Rectal smooth muscle tissue (tissue), 1 donor: ENCODE measurements around the gene GATA6.
A peak's percentile ranks its signal among the peaks of the same experiment; 100 is the strongest.

ENCODE experiments used
- H3K27ac ChIP-seq: one replicate; pipeline ENCODE4 v1.7.0; 2013; ENCODE audit warnings: low read depth, low read length, inconsistent platforms
- H3K27me3 ChIP-seq: one replicate; pipeline ENCODE4 v1.7.0; 2013; ENCODE audit warnings: low read length; ENCODE audit not compliant: control insufficient read depth, insufficient read depth
- H3K36me3 ChIP-seq: one replicate; pipeline ENCODE4 v1.7.0; 2013; ENCODE audit warnings: low read length; ENCODE audit not compliant: control insufficient read depth, insufficient read depth
- H3K4me1 ChIP-seq: one replicate; pipeline ENCODE4 v1.7.0; 2013; ENCODE audit warnings: low read length; ENCODE audit not compliant: control insufficient read depth, insufficient read depth
- H3K4me3 ChIP-seq: one replicate; pipeline ENCODE4 v1.7.0; 2013; ENCODE audit warnings: low read length
- H3K9ac ChIP-seq: one replicate; pipeline ENCODE4 v1.7.0; 2013; ENCODE audit warnings: low read length

GATA6 gene

DNA sequence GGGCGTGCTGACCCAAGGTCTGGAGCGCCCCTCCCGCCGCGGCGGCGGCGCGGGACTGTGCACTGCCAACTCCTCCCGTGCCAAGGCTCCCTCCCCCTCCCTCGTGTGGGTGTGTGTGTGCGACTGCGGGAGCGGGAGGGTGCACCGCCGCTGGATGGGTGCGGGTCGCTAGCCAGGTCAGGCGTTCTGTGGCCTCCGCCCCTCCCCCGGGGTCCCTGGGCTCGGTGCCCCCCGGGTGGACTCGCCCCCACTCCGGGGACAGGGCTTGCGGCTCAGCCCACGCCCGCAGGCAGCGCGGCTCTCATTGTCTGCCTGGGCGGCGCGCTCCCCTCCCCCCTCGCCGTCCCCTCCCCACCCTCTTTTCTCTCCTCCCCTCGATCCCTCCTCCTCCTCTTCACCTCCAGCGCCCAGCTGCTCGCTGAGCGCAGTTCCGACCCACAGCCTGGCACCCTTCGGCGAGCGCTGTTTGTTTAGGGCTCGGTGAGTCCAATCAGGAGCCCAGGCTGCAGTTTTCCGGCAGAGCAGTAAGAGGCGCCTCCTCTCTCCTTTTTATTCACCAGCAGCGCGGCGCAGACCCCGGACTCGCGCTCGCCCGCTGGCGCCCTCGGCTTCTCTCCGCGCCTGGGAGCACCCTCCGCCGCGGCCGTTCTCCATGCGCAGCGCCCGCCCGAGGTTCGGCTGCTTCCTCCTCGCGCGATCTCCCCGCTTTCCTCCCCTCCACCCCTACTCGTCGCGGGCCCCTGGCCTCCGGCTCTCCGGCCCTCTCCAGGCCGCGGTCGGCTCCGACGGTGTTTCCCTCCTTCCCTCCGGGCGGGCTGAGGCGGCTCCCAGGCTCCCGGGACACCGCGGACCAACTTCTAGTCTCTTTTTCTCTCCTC, at the start of gene GATA6:
TSS of gene GATA6 (plus strand) at position 579 of the 878 bp plus-strand sequence. CDS start 1,556 bp downstream, outside the sequence.
- no peaks in the 10 kb centered on the region for H3K36me3 ChIP-seq
- H3K4me3 ChIP-seq = peak within 1 kb of the TSS; percentile 93
- peak within 1 kb of the TSS; percentile 84 for H3K9ac ChIP-seq
- peak within 1 kb of the TSS; percentile 56 for H3K27ac ChIP-seq
- peaks cover 31% of the 10 kb centered on the region for H3K27me3 ChIP-seq
- H3K4me1 ChIP-seq = no peaks in the 10 kb centered on the region

DNA sequence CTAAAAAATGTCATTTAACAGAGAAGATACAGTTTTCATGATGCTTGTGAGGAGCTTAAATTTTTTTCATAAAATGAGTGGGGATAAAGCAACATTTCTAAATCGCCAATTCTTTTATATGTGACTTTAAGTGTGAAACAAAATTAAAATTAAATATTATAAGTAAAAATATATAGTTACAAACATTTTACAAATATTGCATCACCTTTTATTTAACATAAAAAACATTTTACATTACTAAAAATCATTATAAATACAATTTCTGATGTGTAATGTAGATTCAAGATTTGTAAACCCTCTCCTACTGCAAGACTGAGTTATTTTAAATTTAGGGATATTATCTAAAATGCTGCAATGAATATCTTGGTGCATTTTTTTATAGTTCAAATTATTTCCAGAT, 44.4 kb upstream of the GATA6 start:
- Histone ChIP-seq H3K4me1 (no peaks in the 10 kb centered on the region), H3K4me3 (no peak overlapping the region), H3K27ac (no peak overlapping the region), H3K9ac (no peak overlapping the region), H3K27me3 (no peaks in the 10 kb centered on the region), H3K36me3 (no peaks in the 10 kb centered on the region)

DNA sequence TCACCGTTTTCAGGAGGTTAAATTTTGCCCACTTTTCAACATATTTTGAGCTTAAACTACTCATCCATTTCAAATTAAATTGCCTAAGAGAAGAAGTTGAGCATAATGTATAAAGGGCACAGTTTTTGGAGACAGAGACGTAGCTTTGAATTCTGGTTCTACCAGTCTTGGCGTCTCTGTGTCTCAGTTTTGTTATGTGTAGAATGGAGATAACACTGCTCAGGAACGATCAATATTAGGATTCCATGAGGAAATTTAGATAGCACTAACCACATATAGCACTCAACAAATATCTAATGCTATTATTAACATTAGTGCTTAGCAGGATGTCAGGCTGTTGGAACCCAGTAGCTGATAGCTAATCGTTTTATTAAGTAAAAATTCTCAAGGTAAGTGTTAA, 40.4 kb upstream of the GATA6 start:
- Histone ChIP-seq H3K4me3 (no peak overlapping the region), H3K36me3 (no peaks in the 10 kb centered on the region), H3K4me1 (no peaks in the 10 kb centered on the region), H3K27me3 (no peaks in the 10 kb centered on the region), H3K9ac (no peak overlapping the region), H3K27ac (no peak overlapping the region)

DNA sequence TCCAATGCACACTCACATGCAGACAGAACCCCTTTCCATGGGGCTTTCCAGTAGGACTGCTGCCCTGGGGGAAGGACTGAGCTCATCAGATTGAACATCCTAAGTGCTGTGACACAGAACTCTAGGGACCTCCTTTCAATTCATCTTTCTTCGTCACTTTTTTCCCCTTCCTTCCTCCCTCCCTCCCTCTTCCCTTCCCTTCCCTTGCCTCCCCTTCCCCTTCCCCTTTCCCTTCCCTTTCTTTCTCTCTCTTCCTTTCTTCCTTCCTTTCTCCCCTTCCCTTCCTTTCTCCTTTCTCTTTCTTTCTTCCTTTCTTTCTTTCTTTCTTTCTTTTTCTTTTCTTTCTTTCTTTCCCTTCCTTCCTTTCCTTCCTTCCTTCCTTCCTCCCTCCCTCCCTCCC, 39.6 kb upstream of the GATA6 start:
- H3K9ac ChIP-seq = no peak overlapping the region
- no peak overlapping the region for H3K4me3 ChIP-seq
- no peak overlapping the region for H3K27ac ChIP-seq

DNA sequence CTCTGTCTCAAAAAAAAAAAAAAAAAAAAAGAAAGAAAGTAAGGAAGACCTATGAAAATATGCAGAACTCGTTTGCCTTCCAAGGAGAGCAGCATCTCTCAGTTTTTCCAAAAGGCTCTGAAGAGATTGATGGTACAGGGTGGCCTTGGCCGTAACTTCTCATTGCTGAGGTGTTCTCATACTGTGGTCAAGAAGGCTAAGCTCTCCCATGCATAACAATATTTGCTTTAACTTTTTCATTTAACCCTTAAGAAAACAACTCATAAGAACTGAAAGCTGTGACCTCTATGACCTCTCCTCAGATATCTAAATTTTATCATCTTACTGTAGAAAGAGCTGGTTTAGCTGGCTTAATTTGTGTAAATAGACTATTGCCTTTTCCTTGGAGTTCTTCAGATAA, 37.1 kb upstream of the GATA6 start:
- H3K36me3 ChIP-seq = no peaks in the 10 kb centered on the region
- H3K9ac ChIP-seq = no peak overlapping the region
- no peak overlapping the region for H3K4me3 ChIP-seq
- H3K4me1 ChIP-seq = no peaks in the 10 kb centered on the region
- H3K27me3 ChIP-seq = no peaks in the 10 kb centered on the region
- no peak overlapping the region for H3K27ac ChIP-seq

More for the DNA sequence above, 39.6 kb upstream of the GATA6 start:
- no peaks in the 10 kb centered on the region for H3K36me3 ChIP-seq
- H3K4me1 ChIP-seq = no peaks in the 10 kb centered on the region
- no peaks in the 10 kb centered on the region for H3K27me3 ChIP-seq

DNA sequence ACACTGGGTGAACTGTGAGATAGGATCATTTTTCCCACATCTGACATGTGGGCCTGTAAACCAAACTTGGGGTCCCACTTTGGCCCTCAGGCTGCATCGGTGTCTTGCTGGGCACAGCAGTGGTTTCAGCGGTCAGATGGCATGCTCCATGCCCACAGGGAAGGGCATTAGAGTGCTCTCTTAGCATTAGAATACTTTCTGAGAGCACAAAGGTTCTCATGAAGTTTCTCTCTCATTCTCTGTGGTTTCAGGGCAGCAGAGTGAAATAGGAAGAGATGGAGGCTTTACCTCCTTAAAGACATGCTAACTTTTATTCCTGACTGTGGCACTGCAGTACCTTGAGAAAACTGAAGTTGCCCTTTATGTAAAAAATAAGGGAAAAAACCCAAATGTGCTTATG, 36.6 kb upstream of the GATA6 start:
- Histone ChIP-seq H3K4me1 (no peaks in the 10 kb centered on the region), H3K27ac (no peak overlapping the region), H3K4me3 (no peak overlapping the region), H3K27me3 (no peaks in the 10 kb centered on the region), H3K9ac (no peak overlapping the region), H3K36me3 (no peaks in the 10 kb centered on the region)

DNA sequence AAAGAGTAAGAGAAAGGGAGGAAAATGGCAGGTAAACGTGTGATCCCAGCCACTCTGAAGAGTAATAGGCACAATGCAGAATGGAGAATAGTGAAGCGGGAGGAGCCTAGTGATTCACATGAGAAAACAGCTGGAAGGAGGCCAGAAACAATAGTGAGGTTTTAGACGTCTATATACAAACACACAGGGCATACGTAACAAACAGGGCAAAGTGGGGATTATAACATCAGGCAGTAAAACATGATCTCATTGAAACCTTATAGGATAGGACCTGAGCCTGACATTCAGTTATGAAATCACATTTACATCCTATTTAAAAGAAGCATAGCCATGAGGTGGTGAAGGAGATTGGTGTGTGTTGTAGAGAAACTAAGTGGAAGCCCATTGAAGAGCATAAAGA, 33.0 kb upstream of the GATA6 start:
- no peaks in the 10 kb centered on the region for H3K27me3 ChIP-seq
- H3K36me3 ChIP-seq = no peaks in the 10 kb centered on the region
- H3K4me3 ChIP-seq = no peak overlapping the region
- H3K27ac ChIP-seq = no peak overlapping the region
- H3K9ac ChIP-seq = no peak overlapping the region
- no peaks in the 10 kb centered on the region for H3K4me1 ChIP-seq

DNA sequence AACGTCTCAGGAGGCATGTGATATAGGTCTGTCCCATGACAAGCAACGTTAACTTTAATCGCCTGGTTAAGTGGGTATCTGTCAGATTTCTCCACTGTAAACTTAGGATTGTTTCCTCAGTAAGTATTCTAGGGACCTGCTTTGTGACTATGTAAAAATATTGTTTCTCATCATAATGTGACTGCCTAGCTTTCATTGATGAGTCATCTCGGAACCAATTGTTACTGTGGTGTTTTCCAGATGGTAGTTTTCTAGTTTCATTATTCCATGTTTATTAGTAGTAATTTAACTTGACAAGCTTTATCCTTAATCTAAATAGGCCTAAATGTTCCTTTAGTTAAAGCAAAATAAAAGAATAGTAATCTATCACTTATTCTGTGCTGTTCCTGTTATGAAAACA, 28.2 kb upstream of the GATA6 start:
- no peaks in the 10 kb centered on the region for H3K27me3 ChIP-seq
- H3K27ac ChIP-seq = no peak overlapping the region
- no peak overlapping the region for H3K9ac ChIP-seq
- no peaks in the 10 kb centered on the region for H3K36me3 ChIP-seq
- no peaks in the 10 kb centered on the region for H3K4me1 ChIP-seq
- no peak overlapping the region for H3K4me3 ChIP-seq

DNA sequence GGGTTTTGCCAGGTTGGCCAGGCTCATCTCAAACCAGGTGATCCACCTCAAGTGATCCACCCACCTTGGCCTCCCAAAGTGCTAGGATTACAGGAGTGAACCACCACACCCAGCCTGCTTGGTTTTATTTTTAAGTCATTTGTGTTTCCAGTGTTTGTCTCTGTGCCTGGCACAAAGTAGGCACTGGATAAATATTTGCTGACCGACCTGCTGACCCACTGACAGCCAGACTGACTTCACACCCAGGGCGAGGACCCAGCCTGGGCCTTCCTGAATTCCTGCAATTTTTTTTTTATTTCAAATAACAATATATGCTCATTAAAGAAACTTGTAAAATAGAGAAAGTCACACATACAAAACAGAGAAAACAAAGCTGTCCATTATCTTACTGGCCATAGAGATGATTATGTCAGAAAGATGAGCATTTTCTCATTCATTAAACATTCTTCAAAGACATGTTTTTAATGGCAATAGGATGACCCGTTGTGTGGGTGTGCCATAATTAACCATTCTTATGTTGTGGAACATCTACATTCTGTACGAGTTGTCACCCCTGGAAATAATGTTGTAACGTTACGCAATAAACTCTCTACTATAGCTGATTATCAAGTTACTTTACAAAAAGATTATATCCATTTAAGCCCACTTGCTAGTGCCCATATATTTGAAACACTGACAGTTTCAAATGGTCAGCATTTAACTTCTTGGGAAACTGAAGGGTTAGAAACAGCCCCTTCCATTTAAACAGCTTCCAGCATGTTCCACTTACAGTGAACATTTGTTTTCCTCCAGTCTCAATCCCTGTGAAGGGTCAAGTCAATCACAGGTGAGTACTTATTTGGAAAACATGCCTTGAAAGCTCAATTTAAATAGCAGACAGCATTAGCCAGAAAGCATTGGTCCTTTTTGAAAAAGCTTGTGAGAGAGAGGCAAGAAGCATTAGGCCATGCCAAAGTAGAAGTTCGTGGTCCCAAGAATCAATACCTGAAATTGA, 25.7 kb upstream of the GATA6 start:
- H3K27me3 ChIP-seq = no peaks in the 10 kb centered on the region
- no peak overlapping the region for H3K4me3 ChIP-seq
- no peak overlapping the region for H3K9ac ChIP-seq
- H3K36me3 ChIP-seq = no peaks in the 10 kb centered on the region
- H3K27ac ChIP-seq = no peak overlapping the region
- H3K4me1 ChIP-seq = no peaks in the 10 kb centered on the region

DNA sequence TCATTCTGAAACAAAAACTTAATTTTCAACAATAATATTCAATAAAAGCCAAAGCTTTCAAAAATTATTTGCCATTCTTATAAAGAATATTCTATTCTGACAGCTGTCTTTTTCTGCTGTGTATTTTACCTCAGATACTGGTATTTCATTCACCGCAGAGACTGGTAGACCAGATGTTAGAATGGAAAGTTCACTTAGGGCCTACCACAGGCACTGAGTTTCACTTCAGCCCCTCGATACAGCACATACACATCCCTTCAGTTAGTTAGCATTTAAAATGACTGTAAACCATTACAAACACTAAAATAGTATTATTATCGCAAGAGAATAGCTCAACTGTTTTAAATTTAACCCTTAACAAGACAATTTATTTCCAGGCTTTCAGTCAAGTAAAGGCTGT, 24.2 kb upstream of the GATA6 start:
- H3K36me3 ChIP-seq = no peaks in the 10 kb centered on the region
- no peak overlapping the region for H3K4me3 ChIP-seq
- H3K4me1 ChIP-seq = no peaks in the 10 kb centered on the region
- H3K27me3 ChIP-seq = no peaks in the 10 kb centered on the region
- H3K9ac ChIP-seq = no peak overlapping the region
- no peak overlapping the region for H3K27ac ChIP-seq

DNA sequence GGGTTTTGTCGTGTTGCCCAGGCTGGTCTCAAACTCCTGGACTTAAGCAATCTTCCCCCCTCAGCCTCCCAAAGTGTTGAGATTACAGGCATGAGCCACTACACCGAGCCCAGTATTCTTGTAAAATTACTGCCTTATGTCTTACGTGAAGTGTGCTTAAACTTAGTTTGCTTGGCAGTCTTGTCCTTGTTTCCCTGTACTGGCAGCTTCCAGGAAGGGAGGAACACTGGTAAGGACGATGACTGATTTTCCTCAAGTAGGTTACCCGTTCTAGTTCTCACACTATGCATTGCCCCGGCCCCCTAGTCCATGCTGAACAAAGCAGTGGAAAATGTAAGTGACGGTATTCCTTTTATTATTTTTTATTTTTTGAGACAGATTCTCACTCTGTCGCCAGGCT, 19.7 kb upstream of the GATA6 start:
- Histone ChIP-seq H3K4me1 (peaks cover 5% of the 10 kb centered on the region), H3K27me3 (no peaks in the 10 kb centered on the region), H3K27ac (no peak overlapping the region), H3K9ac (no peak overlapping the region), H3K36me3 (no peaks in the 10 kb centered on the region), H3K4me3 (no peak overlapping the region)

DNA sequence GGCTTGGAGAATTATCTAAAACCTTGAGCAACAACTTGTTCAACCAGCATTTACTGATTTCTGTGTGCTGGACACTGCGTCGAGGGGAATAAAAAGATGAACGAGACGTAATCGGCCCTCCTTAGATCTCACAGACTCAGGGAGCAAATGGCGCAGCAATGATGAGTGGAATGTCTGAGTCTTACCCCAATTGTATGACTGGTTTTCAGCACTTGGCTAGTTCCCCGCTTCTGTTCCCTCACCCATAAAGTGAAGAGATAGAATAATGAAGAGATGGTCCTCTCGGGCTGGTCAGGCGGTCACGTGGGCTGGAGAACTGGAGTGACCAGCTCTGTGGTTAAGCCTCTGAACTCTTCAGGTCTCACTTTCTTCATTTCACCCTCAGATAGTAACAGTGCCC, 17.3 kb upstream of the GATA6 start:
- no peaks in the 10 kb centered on the region for H3K36me3 ChIP-seq
- no peak overlapping the region for H3K27ac ChIP-seq
- H3K9ac ChIP-seq = no peak overlapping the region
- H3K4me3 ChIP-seq = no peak overlapping the region
- H3K4me1 ChIP-seq = peaks cover 5% of the 10 kb centered on the region
- H3K27me3 ChIP-seq = no peaks in the 10 kb centered on the region
